NCI-H128 (cell line): ENCODE results near the gene CYFIP1.

Source experiments
- DNase-seq: peaks from one replicate; lab custom pipeline; 2025; ENCODE audit not compliant: unreplicated experiment; lab: John Stamatoyannopoulos, UW

Gene CYFIP1

DNA sequence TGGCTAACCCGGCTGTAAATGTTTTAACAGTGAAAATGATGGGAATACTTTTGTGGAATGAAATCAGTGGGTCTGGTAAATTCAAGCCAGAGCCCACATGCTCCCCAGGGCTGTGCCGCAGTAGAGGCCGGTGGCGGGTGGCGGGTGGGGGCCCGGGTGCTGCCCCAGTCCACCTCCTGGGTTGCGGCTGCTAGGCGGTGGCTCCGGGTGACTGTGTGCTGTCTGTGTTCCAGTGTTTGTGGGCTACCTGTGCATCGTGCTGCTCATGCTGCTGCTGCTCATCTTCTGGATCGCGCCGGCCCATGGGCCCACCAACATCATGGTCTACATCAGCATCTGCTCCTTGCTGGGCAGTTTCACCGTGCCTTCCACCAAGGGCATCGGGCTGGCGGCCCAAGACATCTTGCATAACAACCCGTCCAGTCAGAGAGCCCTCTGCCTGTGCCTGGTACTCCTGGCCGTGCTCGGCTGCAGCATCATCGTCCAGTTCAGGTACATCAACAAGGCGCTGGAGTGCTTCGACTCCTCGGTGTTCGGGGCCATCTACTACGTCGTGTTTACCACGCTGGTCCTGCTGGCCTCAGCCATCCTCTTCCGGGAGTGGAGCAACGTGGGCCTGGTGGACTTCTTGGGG is 156.6 kb downstream of the CYFIP1 start:
- DNase-seq, result no peak

DNA sequence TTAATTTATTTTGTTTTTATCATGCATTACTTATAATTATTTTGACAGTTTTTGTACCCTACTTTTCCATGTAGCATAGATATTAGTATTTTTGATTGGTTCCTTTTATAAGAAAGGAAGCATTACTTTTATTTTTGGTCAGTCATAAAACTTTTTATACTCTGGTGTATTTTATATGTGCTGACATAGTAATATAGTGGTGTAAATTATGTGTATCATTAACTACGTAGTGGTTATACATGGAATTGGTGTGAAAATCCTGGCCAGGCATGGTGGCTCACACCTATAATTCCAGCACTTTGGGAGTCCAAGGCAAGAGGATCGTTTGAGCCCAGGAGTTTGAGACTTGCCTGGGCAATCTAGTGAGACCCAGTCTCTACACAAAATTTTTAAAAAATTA is 160.5 kb downstream of the CYFIP1 start:
- no peak for DNase-seq
